Thoracic aorta (tissue), 2 donors: ENCODE data around the gene SAMD8. TPM values are rescaled to one million over a fixed set of nuclear protein-coding genes. Genes with fewer than 3 reads are reported as not detected.
"Not testable (repeated sequence)": the region's sequence is repeated elsewhere in the genome, so short reads cannot be mapped to it uniquely, and the experiment has no call there.

Source experiments
- ATAC-seq: fragments of 150-250 bp; one replicate; pipeline ENCODE4 v1.8.0; 2017; ENCODE audit warnings: low read depth; ENCODE audit not compliant: insufficient number of reproducible peaks, low FRiP score
- DNase-seq: peaks from one replicate; pipeline ENCODE4 v3.0.0-alpha.2; 2020; ENCODE audit warnings: low spot score
- H3K27ac ChIP-seq, 2 donors: fragments of 200-600 bp; sonication (generic); 1 replicate in 1 of 2; 2 replicates in 1 of 2; pipeline ENCODE4 v1.5.1; 2016; ENCODE audit warnings: mild to moderate bottlenecking in 2 of 2, moderate library complexity in 2 of 2
- H3K27me3 ChIP-seq: fragments of 200-600 bp; sonication (generic); replicated peaks from 2 replicates; pipeline ENCODE4 v1.6.0; 2016; ENCODE audit warnings: mild to moderate bottlenecking; ENCODE audit not compliant: insufficient read depth
- H3K36me3 ChIP-seq: fragments of 200-600 bp; sonication (generic); one replicate; pipeline ENCODE4 v1.5.1; 2016
- H3K4me1 ChIP-seq, 2 donors: fragments of 200-600 bp; sonication (generic); 1 replicate in 1 of 2; 2 replicates in 1 of 2; pipeline versions ENCODE4 v1.5.1 to v1.6.0; 2016; ENCODE audit warnings: low read depth in 2 of 2, mild to moderate bottlenecking in 1 of 2; ENCODE audit not compliant: control insufficient read depth in 1 of 2
- H3K4me3 ChIP-seq: fragments of 200-600 bp; sonication (generic); 2 replicates; pipeline ENCODE4 v1.5.1; 2016; ENCODE audit warnings: mild to moderate bottlenecking
- H3K9me3 ChIP-seq: fragments of 200-600 bp; sonication (generic); 2 replicates; pipeline ENCODE4 v1.5.1; 2016
- total RNA-seq, 2 donors: library from RNA; depleted of rRNA; stranded (reverse); fragments of >200 nt; gene quantifications; one replicate each; pipeline versions ENCODE4 v1.1.0 to v1.2.3, GENCODE V29; 2016
- TF ChIP-seq, protein P1 (sequence below): fragments of 200-600 bp; sonication (generic); IDR thresholded peaks from one replicate; pipeline ENCODE4 v1.5.1; 2019; ENCODE audit warnings: antibody characterized with exemption

Gene SAMD8
- total RNA-seq, 2 donors from 2014 or later = 22.7 to 51.5 TPM

DNA sequence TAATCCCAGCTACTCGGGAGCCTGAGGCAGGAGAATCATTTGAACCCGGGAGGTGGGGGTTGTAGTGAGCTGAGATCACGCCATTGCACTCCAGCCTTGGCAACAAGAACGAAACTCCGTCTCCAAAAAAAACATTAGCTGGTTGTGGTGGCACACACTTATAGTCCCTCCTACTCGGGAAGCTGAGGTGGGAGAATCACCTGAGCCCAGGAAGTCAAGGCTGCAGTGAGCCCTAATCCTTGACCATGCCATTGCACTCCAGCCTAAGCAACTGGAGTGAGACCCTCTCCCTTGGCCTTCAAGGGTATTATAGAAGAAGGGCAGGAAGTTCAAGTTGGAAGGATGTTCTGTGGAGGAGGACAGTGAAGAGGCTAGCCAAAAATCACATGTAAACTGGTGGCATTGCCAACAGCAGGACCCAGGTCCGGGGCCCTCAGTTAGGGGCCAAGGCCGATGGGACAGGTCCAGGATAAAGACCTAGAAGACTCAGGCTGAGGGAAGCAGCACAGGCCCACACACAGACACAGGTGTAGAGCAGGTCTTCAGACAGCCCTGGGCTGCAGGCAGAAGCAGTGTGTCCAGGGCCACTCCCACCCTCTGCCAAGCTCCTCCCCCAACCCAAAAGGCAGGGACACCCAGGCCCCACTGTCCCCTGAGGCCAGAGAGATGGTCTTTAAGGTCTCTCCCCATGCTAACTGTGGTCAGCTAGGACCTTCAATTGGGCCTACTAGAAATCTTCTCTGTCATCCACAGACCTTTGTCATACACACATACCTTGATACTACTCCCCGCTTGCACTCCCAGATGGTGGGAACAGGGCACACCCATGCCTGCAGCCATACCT lies 8.4 kb upstream of the SAMD8 start:
- DNase-seq (no peak), ATAC-seq (no peak)
- TF ChIP-seq, protein P1, sequence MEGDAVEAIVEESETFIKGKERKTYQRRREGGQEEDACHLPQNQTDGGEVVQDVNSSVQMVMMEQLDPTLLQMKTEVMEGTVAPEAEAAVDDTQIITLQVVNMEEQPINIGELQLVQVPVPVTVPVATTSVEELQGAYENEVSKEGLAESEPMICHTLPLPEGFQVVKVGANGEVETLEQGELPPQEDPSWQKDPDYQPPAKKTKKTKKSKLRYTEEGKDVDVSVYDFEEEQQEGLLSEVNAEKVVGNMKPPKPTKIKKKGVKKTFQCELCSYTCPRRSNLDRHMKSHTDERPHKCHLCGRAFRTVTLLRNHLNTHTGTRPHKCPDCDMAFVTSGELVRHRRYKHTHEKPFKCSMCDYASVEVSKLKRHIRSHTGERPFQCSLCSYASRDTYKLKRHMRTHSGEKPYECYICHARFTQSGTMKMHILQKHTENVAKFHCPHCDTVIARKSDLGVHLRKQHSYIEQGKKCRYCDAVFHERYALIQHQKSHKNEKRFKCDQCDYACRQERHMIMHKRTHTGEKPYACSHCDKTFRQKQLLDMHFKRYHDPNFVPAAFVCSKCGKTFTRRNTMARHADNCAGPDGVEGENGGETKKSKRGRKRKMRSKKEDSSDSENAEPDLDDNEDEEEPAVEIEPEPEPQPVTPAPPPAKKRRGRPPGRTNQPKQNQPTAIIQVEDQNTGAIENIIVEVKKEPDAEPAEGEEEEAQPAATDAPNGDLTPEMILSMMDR = no peak
- H3K27me3 ChIP-seq = no peaks in the 10 kb centered on the region
- no peak overlapping the region for H3K4me3 ChIP-seq
- peaks cover 0 to 4% of the 10 kb centered on the region in 2 donors for H3K4me1 ChIP-seq
- no peaks in the 10 kb centered on the region for H3K36me3 ChIP-seq
- H3K9me3 ChIP-seq = no peaks in the 10 kb centered on the region
- H3K27ac ChIP-seq = no peak overlapping the region

- Histone ChIP-seq H3K36me3 (no peaks in the 10 kb centered on the region), H3K9me3 (no peaks in the 10 kb centered on the region), H3K4me1 (peaks cover 0 to 4% of the 10 kb centered on the region in 2 donors), H3K27me3 (no peaks in the 10 kb centered on the region), H3K4me3 (no peak overlapping the region), H3K27ac (no peak overlapping the region)
- ATAC-seq (no peak), DNase-seq (no peak)
- TF ChIP-seq, protein P1 = no peak
These were observed 7.4 kb upstream of the SAMD8 start for GRCh38 chr10:75103881-75104686.

GRCh38 chr10:75104842-75105241 lies 6.6 kb upstream of the SAMD8 start:
- TF ChIP-seq, protein P1 = no peak
- no peaks in the 10 kb centered on the region for H3K27me3 ChIP-seq
- H3K27ac ChIP-seq = no peak overlapping the region
- H3K36me3 ChIP-seq = no peaks in the 10 kb centered on the region
- H3K9me3 ChIP-seq = no peaks in the 10 kb centered on the region
- H3K4me1 ChIP-seq = peaks cover 0 to 4% of the 10 kb centered on the region in 2 donors
- ATAC-seq (no peak), DNase-seq (no peak)
- H3K4me3 ChIP-seq = no peak overlapping the region

DNA sequence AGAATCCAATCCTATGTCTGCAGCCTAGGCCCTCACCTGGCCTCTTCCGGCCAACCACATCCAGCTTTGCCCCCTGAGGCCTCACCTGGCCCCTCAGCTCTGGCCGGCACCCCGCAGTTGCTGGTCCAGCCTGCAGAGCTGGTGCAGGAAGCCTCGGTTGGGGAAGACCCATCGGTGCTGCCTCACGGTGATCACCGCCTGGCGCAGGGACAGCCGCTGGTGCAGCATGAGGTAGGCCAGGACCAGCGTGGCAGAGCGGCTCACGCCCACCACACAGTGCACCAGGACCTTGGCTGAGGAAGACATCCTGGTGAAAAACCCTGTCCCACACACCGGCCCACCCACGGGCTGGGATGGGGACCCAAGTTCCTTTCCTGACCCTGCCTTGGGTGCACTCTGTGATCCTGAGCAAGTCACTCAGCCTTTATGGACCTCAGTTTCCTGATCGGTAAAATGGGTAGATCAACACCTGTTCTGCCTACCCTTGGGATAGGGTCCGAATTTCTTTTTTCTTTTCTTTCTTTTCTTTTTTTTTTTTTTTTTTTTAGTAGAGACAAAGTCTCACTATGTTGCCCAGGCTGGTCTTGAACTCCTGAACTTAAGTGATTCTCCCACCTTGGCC lies 5.8 kb upstream of the SAMD8 start:
- Histone ChIP-seq H3K4me1 (peaks cover 0 to 9% of the 10 kb centered on the region in 2 donors), H3K27me3 (no peaks in the 10 kb centered on the region), H3K9me3 (no peaks in the 10 kb centered on the region), H3K4me3 (no peak overlapping the region), H3K36me3 (no peaks in the 10 kb centered on the region), H3K27ac (no peak overlapping the region)
- DNase-seq (no peak), ATAC-seq (no peak)
- TF ChIP-seq, protein P1 = no peak

- Histone ChIP-seq H3K36me3 (no peaks in the 10 kb centered on the region), H3K27ac (no peak overlapping the region), H3K9me3 (no peaks in the 10 kb centered on the region), H3K4me1 (peaks cover 0 to 12% of the 10 kb centered on the region in 2 donors), H3K27me3 (no peaks in the 10 kb centered on the region), H3K4me3 (no peak overlapping the region)
- DNase-seq (no peak), ATAC-seq (no peak)
- TF ChIP-seq, protein P1 = no peak
These were observed 5.2 kb upstream of the SAMD8 start for GRCh38 chr10:75106242-75106641.

- not testable (repeated sequence) for ATAC-seq, H3K36me3 ChIP-seq, DNase-seq, H3K9me3 ChIP-seq, H3K27me3 ChIP-seq, H3K27ac ChIP-seq, H3K4me3 ChIP-seq
- H3K4me1 ChIP-seq = peaks cover 0 to 12% of the 10 kb centered on the region in 2 donors
These were observed 4.6 kb upstream of the SAMD8 start for GRCh38 chr10:75106891-75107290.
